BLaER1 (cell line): Measurements from ENCODE around the gene COL26A1.
"Not testable (repeated sequence)": the region's sequence is repeated elsewhere in the genome, so short reads cannot be mapped to it uniquely, and the experiment has no call there.

ENCODE experiments used
- H3K27ac ChIP-seq: shearing (Covaris generic); formaldehyde crosslinking; 2 replicates; pipeline ENCODE4 v1.8.1; 2022
- H3K27me3 ChIP-seq: shearing (Covaris generic); formaldehyde crosslinking; 2 replicates; pipeline ENCODE4 v1.8.1; 2022
- H3K36me3 ChIP-seq: shearing (Covaris generic); formaldehyde crosslinking; 2 replicates; pipeline ENCODE4 v1.8.1; 2022
- H3K4me1 ChIP-seq: shearing (Covaris generic); formaldehyde crosslinking; 2 replicates; pipeline ENCODE4 v1.8.1; 2022
- H3K4me2 ChIP-seq: shearing (Covaris generic); formaldehyde crosslinking; 2 replicates; pipeline ENCODE4 v1.8.1; 2022
- H3K4me3 ChIP-seq: shearing (Covaris generic); formaldehyde crosslinking; 2 replicates; pipeline ENCODE4 v1.8.1; 2022
- H3K9ac ChIP-seq: shearing (Covaris generic); formaldehyde crosslinking; 2 replicates; pipeline ENCODE4 v1.8.1; 2022
- H3K9me3 ChIP-seq: shearing (Covaris generic); formaldehyde crosslinking; 2 replicates; pipeline ENCODE4 v1.8.1; 2022
- H4K20me1 ChIP-seq: shearing (Covaris generic); formaldehyde crosslinking; 2 replicates; pipeline ENCODE4 v1.8.1; 2022
- Cebpa-rat ChIP-seq: shearing (Covaris generic); IDR thresholded peaks from 2 replicates; pipeline ENCODE4 v1.8.1; 2022

The COL26A1 gene

DNA sequence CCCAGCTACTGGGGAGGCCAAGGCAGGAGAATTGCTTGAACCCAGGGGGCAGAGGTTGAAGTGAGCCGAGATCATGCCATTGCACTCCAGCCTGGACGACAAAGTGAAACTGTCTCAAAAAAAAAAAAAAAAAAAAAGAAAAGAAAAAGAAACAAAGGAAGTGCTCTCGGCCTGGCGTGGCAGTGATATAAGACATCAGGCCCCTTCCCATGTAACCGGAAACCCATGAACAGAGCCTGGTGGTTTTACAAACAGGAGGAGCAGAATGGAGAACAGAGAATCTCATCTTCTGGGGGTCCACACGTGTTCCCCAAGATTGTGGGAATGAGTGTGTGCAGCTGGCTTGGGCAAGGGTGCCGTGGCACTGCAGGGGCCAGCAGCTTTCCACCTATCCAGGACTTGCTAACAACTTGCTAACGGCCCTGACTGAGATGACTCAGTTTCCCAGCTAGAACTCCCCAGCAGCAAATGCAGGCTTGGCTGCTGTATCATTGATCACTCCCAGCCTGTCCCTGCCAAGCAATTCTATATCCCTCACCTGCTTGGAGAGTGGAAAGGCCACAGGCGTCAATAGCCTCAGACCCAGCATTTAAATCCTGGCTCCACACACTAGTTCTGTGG is 103.0 kb downstream of the COL26A1 start:
- H3K9ac ChIP-seq, result no peak overlapping the region; the same call in 1 of the 2 replicates
- H3K27me3 ChIP-seq, result no peaks in the 10 kb centered on the region
- H3K27ac ChIP-seq, result 0 out of 2 replicates have a peak overlapping the region, but pooled peaks have one; percentile 12
- peaks cover 43% of the 10 kb centered on the region for H3K4me1 ChIP-seq
- no peaks in the 10 kb centered on the region for H3K36me3 ChIP-seq
- H4K20me1 ChIP-seq, result no peaks in the 10 kb centered on the region
- TF ChIP-seq Cebpa-rat, result no peak
- H3K4me3 ChIP-seq, result 0 out of 2 replicates have a peak overlapping the region, but pooled peaks have one; percentile 2
- no peaks in the 10 kb centered on the region for H3K9me3 ChIP-seq
- H3K4me2 ChIP-seq, result peak overlapping the region; percentile 64

DNA sequence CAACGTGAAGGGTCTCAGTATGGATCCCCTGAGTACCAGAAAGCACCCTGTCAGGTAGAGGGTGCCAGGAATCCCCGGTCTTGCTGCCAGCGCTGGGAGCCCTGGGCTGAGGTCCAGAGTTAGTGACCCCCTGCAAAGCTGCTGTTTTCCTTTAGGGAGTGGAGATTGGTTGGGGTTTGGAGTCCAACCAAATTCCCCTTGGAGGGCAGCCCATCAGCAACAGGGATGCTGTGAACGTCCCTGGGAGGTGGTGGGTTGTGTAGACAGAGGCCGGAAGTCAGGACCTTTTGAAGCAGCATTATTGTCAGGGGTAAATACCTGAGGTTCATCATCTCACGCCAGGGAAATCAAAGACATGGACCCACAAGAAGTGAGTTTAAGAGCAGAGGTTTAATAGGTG is 104.2 kb downstream of the COL26A1 start:
- Histone ChIP-seq H3K4me3 (no peak overlapping the region), H3K4me2 (no peak overlapping the region), H4K20me1 (no peaks in the 10 kb centered on the region), H3K27ac (no peak overlapping the region), H3K9me3 (no peaks in the 10 kb centered on the region), H3K9ac (no peak overlapping the region), H3K4me1 (peaks cover 43% of the 10 kb centered on the region), H3K36me3 (no peaks in the 10 kb centered on the region), H3K27me3 (no peaks in the 10 kb centered on the region)
- no peak for TF ChIP-seq Cebpa-rat

DNA sequence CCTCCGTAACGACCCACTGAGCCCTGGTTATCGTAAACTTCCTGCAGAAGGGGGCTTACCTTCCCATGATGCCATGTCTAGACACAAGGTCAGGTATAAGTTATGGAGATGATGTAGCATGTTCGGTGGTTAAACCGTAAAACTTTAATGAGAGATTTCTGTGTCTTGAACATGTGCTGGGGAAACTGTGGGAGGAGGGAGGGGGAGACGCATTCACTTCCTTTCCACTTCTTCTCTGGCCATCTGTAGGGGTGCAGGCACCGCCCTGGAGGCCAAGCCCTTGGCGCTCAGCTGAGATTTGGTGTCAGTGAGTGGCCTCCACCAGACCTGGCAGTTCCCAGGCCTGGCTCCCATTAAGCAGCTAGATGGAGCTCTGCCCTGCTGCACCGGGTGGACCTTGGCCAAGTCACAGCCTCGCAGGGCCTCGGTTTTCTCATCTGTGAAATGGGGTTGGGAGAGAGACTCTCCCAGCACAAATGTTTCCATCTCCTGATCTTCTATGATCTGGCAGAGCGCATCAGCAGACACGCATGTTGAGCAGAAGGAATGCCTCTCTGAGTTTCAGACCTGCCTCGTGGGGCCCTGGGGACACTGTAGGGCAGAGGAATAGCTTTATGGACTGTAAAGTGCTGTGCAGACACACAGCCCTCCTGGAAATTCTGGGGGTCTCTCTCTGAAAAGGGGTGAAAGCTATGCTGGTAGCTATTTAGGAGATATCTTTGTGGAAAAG is 106.0 kb downstream of the COL26A1 start:
- H3K9ac ChIP-seq, result no peak overlapping the region
- TF ChIP-seq Cebpa-rat, result no peak

DNA sequence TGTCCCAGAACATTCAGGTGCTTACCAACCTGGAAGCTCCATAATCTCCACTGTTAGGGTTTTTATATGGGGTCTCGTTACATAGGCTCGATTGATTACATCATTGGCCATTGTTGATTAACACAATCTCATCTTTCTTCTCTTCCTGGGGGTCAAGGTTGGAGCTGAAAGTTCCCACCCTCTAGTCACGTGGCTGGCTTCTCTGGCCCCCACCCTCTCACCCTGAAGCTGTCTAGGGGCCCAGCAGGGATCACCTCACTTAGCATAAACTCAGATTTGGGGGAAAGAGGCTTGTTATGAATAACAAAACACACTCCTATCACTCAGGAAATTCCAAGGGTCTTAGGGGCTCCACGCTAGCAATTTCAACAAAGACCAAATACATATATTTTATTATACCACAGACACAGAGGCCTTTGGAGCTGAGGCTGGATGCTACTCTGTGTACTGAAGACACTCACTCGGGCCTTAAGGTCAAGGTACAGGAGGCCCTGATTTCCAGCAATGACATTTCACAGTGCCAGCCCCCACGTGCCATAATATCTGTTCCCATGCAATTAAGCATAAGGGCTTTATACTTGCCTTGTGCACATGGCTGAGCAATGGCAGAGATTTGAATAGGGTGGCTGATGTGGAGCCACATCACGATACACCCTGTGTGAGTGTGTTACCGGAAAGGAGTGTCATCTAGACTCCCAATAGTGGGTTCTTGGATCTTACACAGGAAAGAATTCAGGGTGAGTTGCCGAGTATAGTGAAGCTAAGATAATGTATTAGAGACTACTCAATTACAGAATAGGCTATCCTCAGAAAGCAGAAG is 108.2 kb downstream of the COL26A1 start:
- H3K9ac ChIP-seq, result no peak overlapping the region
- H3K4me2 ChIP-seq, result no peak overlapping the region
- no peak overlapping the region for H3K4me3 ChIP-seq
- no peak for TF ChIP-seq Cebpa-rat
- peaks cover 39% of the 10 kb centered on the region for H3K4me1 ChIP-seq
- H3K36me3 ChIP-seq, result no peaks in the 10 kb centered on the region
- no peaks in the 10 kb centered on the region for H4K20me1 ChIP-seq
- no peak overlapping the region for H3K27ac ChIP-seq
- no peaks in the 10 kb centered on the region for H3K9me3 ChIP-seq
- H3K27me3 ChIP-seq, result no peaks in the 10 kb centered on the region

More for the DNA sequence above, 106.0 kb downstream of the COL26A1 start:
- H3K4me2 ChIP-seq, result peak overlapping the region; percentile 53
- no peaks in the 10 kb centered on the region for H3K27me3 ChIP-seq
- peaks cover 43% of the 10 kb centered on the region for H3K4me1 ChIP-seq
- no peaks in the 10 kb centered on the region for H4K20me1 ChIP-seq
- no peak overlapping the region for H3K27ac ChIP-seq
- H3K4me3 ChIP-seq, result no peak overlapping the region
- no peaks in the 10 kb centered on the region for H3K9me3 ChIP-seq
- no peaks in the 10 kb centered on the region for H3K36me3 ChIP-seq

DNA sequence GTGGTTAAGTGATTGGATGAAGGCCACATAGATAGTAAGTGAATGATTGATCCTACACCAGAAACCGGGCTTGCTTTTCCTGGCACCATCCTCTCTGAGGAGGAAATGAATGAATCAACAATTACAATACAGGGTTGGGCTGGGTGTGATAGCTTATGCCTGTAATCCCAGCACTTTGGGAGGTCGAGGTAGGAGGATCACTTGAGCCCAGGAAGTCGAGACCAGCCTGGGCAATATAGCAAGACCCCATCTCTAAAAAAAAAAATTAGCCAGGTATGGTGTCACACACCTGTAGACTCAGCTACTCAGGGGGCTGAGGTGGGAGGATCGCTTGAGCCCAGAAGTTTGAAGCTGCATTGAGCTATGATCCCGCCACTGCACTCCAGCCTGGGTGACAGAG is 111.5 kb downstream of the COL26A1 start:
- no peaks in the 10 kb centered on the region for H3K27me3 ChIP-seq
- H3K4me1 ChIP-seq, result peaks cover 15% of the 10 kb centered on the region
- no peak overlapping the region for H3K9ac ChIP-seq
- H3K9me3 ChIP-seq, result peaks cover 21% of the 10 kb centered on the region
- no peak overlapping the region for H3K27ac ChIP-seq
- TF ChIP-seq Cebpa-rat, result no peak
- H3K4me3 ChIP-seq, result no peak overlapping the region
- H3K4me2 ChIP-seq, result no peak overlapping the region
- no peaks in the 10 kb centered on the region for H3K36me3 ChIP-seq
- H4K20me1 ChIP-seq, result no peaks in the 10 kb centered on the region

DNA sequence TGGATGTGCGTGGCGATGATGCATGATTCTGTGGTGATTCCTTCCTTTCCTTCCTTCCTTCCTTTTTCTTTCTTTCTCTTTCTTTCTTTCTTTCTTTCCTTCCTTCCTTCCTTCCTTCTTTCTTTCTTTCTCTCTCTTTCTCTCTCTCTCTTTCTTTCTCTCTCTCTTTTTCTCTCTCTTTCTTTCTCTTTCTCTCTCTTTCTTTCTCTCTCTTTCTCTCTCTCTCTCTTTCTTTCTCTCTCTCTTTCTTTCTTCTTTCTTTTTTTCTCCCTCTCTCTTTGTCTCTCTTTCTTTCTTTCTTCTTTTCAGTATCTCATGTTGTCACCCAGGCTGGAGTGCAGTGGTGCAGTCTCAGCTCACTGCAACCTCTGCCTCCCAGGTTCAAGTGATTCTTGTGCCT is 113.0 kb downstream of the COL26A1 start:
- H3K4me3 ChIP-seq, H3K9ac ChIP-seq, H3K4me2 ChIP-seq, H3K27ac ChIP-seq, H3K36me3 ChIP-seq, H4K20me1 ChIP-seq, H3K27me3 ChIP-seq: not testable (repeated sequence)
- Histone ChIP-seq H3K9me3 (peaks cover 34% of the 10 kb centered on the region), H3K4me1 (peaks cover 11% of the 10 kb centered on the region)

DNA sequence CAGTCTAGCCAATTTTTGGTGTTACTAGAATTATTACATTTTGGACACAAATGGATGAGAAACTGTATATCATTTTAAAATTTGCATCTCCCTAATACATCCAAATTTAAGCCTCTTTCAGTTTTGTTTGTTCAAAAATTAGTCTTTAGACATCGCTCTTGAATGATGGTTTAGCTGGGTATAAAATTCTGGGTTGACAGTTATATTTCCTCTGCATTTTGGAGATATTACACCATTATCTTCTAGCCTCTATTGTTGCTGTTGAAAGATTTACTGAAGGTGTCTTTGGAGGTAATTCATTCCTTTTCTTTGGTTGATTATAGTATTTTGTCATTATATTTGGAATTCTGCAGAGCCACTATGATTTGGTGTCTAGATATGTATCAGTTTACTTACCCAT is 116.5 kb downstream of the COL26A1 start:
- H3K9ac ChIP-seq, result no peak overlapping the region
- TF ChIP-seq Cebpa-rat, result no peak
- H3K27me3 ChIP-seq, result no peaks in the 10 kb centered on the region
- peaks cover 11% of the 10 kb centered on the region for H3K4me1 ChIP-seq
- H3K4me2 ChIP-seq, result no peak overlapping the region
- no peaks in the 10 kb centered on the region for H4K20me1 ChIP-seq
- no peak overlapping the region for H3K4me3 ChIP-seq
- H3K9me3 ChIP-seq, result peaks cover 37% of the 10 kb centered on the region
- H3K36me3 ChIP-seq, result no peaks in the 10 kb centered on the region
- H3K27ac ChIP-seq, result no peak overlapping the region

DNA sequence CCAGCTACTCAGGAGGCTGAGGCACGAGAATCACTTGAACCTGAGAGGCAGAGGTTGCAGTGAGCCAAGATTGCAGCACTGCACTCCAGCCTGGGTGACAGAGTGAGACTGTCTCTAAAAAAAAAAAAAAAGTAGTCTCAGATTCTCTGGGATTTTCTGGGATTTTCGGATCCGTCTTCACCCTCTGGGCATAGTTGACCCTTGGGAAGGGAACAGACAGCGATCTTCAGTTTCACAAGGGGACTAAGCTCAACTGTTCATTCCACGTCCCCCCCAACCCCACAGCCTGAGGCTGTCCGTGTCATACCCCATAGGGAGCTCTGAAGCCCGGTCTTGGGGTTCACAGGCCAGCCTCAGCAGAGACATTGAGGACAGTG is 123.4 kb downstream of the COL26A1 start:
- not testable (repeated sequence) for H3K4me1 ChIP-seq, H3K9me3 ChIP-seq, H3K36me3 ChIP-seq, H3K9ac ChIP-seq, H3K4me2 ChIP-seq, H3K27ac ChIP-seq, H3K27me3 ChIP-seq, H3K4me3 ChIP-seq, H4K20me1 ChIP-seq

DNA sequence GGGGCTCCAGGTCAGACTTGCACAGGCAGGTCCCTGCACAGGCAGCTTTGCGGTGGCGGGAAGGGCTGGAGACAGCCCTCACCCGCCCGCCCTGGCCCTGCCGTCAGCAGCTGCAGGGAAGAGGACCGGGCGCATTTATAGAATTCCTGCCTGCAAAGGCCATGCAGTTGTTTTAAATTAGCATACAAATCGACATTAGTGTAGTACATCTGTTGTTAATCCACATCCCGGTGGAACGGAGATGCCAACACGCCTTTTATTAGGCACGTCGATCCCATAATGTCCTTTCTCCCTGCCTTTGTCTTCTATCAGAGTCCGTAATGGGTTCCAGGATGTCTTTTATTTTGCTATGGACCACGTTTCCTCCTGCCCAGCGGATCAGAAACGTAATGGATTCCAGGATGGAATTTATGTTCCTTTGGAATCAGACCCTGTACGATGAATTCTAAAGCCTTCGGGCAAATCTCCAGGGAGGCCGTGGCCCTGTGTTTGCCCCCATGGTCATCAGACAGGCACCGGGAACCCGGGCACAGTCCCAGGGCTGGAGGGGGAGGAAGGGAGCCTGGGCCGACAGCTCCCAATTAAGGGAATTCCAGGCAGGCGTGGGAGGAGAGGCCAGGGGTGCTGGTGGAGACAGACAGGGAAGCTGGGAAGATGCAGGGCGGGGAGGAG is 123.9 kb downstream of the COL26A1 start:
- H3K36me3 ChIP-seq, result no peaks in the 10 kb centered on the region
- H3K4me3 ChIP-seq, result no peak overlapping the region
- H3K4me2 ChIP-seq, result no peak overlapping the region
- H3K27me3 ChIP-seq, result no peaks in the 10 kb centered on the region
- no peak overlapping the region for H3K27ac ChIP-seq
- H3K4me1 ChIP-seq, result peaks cover 7% of the 10 kb centered on the region
- no peaks in the 10 kb centered on the region for H3K9me3 ChIP-seq
- no peak for TF ChIP-seq Cebpa-rat
- no peak overlapping the region for H3K9ac ChIP-seq
- no peaks in the 10 kb centered on the region for H4K20me1 ChIP-seq

DNA sequence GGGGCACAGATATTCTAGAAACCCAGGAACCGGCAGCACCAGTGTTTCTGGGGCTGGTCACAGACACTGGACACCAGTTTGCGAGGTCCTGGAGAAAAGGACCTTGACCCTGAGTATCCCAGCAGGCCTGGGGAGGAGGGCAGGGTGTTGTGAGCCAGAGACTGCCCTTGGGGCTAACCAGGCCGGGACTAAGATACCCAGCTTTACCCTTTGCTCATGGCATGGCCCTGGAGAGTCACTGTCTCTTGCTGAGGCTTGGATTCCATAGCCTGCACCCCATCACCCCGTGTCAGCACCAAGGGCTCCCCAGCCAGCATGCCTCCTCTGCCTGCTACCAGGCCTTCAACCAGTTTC is 124.4 kb downstream of the COL26A1 start:
- no peak for TF ChIP-seq Cebpa-rat
- H3K9me3 ChIP-seq, result no peaks in the 10 kb centered on the region
- H4K20me1 ChIP-seq, result no peaks in the 10 kb centered on the region
- no peaks in the 10 kb centered on the region for H3K27me3 ChIP-seq
- no peak overlapping the region for H3K4me3 ChIP-seq
- no peak overlapping the region for H3K27ac ChIP-seq
- peaks cover 7% of the 10 kb centered on the region for H3K4me1 ChIP-seq
- no peak overlapping the region for H3K4me2 ChIP-seq
- H3K9ac ChIP-seq, result no peak overlapping the region
- no peaks in the 10 kb centered on the region for H3K36me3 ChIP-seq
